GM18519 (cell line): ENCODE measurements around the gene SYT1.

Experiments used
- ATAC-seq: cut with Tn5 transposase; IDR thresholded peaks from one replicate; pipeline ENCODE4 v1.9.1; 2021; ENCODE audit warnings: mild to moderate bottlenecking, moderate library complexity; ENCODE audit not compliant: unreplicated experiment, low FRiP score

Gene SYT1

GRCh38 chr12:79053394-79053793, 188.8 kb downstream of the SYT1 start:
- no peak for ATAC-seq

GRCh38 chr12:79055926-79056674, 191.5 kb downstream of the SYT1 start:
- ATAC-seq, result no peak

GRCh38 chr12:79056775-79057174, 192.2 kb downstream of the SYT1 start:
- ATAC-seq, result no peak

- no peak for ATAC-seq
Measured at GRCh38 chr12:79057540-79057939, 193.0 kb downstream of the SYT1 start.

GRCh38 chr12:79058342-79058741, 193.8 kb downstream of the SYT1 start:
- ATAC-seq, result no peak

- ATAC-seq, result no peak
Measured at GRCh38 chr12:79059557-79059956, 195.0 kb downstream of the SYT1 start.

GRCh38 chr12:79063258-79063657, 198.7 kb downstream of the SYT1 start:
- ATAC-seq, result no peak

GRCh38 chr12:79067977-79068376, 203.4 kb downstream of the SYT1 start:
- ATAC-seq, result no peak

- ATAC-seq, result peak; percentile 87
Measured at GRCh38 chr12:79069009-79069408, 204.4 kb downstream of the SYT1 start.

- no peak for ATAC-seq
Measured at GRCh38 chr12:79071498-79071897, 206.9 kb downstream of the SYT1 start.

GRCh38 chr12:79073506-79073905, 208.9 kb downstream of the SYT1 start:
- no peak for ATAC-seq

- ATAC-seq, result no peak
Measured at GRCh38 chr12:79082595-79082994, 218.0 kb downstream of the SYT1 start.

- no peak for ATAC-seq
Measured at GRCh38 chr12:79083181-79083580, 218.6 kb downstream of the SYT1 start.

GRCh38 chr12:79085106-79085682, 220.6 kb downstream of the SYT1 start:
- ATAC-seq, result no peak

- ATAC-seq, result no peak
Measured at GRCh38 chr12:79086541-79087296, 222.1 kb downstream of the SYT1 start.

- ATAC-seq, result no peak
Measured at GRCh38 chr12:79098530-79098929, 234.0 kb downstream of the SYT1 start.

GRCh38 chr12:79108962-79109361, 244.4 kb downstream of the SYT1 start:
- no peak for ATAC-seq

GRCh38 chr12:79114896-79115295, 250.3 kb downstream of the SYT1 start:
- ATAC-seq, result no peak

GRCh38 chr12:79115743-79116142, 251.2 kb downstream of the SYT1 start:
- no peak for ATAC-seq

- no peak for ATAC-seq
Measured at GRCh38 chr12:79119796-79120195, 255.2 kb downstream of the SYT1 start.

- peak; percentile 74 for ATAC-seq
Measured at GRCh38 chr12:79121486-79121885, 256.9 kb downstream of the SYT1 start.

- no peak for ATAC-seq
Measured at GRCh38 chr12:79124385-79124784, 259.8 kb downstream of the SYT1 start.
